Spinal cord (tissue), 4 donors: ENCODE measurements around the gene AGRP. TPM values are rescaled to one million over a fixed set of nuclear protein-coding genes. Genes with fewer than 3 reads are reported as not detected.

Experiments used
- polyA plus RNA-seq, 2 donors: library from polyadenylated mRNA; unstranded; fragments of 120-200 nt; gene quantifications; one replicate each; pipeline ENCODE4 v1.2.1, GENCODE V29; 2013; ENCODE audit not compliant: insufficient read length in 2 of 2
- total RNA-seq, 2 donors: library from RNA; depleted of rRNA in 1 of 2; stranded (reverse); fragments of 120-200 nt in 1 of 2; fragments of >200 nt in 1 of 2; gene quantifications; one replicate each; pipeline versions ENCODE4 v1.2.3 to v1.2.4, GENCODE V29; 2013 to 2014

AGRP gene
- total and polyA plus RNA-seq, 4 donors, result 0.35 to 0.56 TPM; not detected in 2

Other genes with a start within 250 kb of the AGRP start
- 10 to 100 TPM in 1 of 2 donors, 1 to 10 TPM in 1; 5.4 to 21.5 TPM for gene FHOD1, start 236.1 kb downstream of the AGRP start, total RNA-seq
- gene FHOD1, start 236.1 kb downstream of the AGRP start, polyA plus RNA-seq, result 10 to 100 TPM; 23.9 to 34.3 TPM
- 1 to 10 TPM; 1.4 to 1.7 TPM for gene SLC9A5, start 234.6 kb downstream of the AGRP start, total RNA-seq
- gene SLC9A5, start 234.6 kb downstream of the AGRP start, polyA plus RNA-seq, result 1 to 10 TPM; 6.1 to 9.1 TPM
- 10 to 100 TPM in 1 of 2 donors, 1 to 10 TPM in 1; 6.0 to 10.9 TPM for gene PLEKHG4, start 204.0 kb downstream of the AGRP start, total RNA-seq
- gene PLEKHG4, start 204.0 kb downstream of the AGRP start, polyA plus RNA-seq, result 1 to 10 TPM; 5.5 to 6.1 TPM
- under 1 TPM; 0.50 to 0.99 TPM for gene KCTD19, start 156.8 kb downstream of the AGRP start, total RNA-seq
- 1 to 10 TPM; 2.2 to 2.7 TPM for gene KCTD19, start 156.8 kb downstream of the AGRP start, polyA plus RNA-seq
- 1 to 10 TPM; 4.3 to 4.6 TPM for gene LRRC36, start 156.7 kb downstream of the AGRP start, total RNA-seq
- gene LRRC36, start 156.7 kb downstream of the AGRP start, polyA plus RNA-seq, result 10 to 100 TPM in 1 of 2 donors, 1 to 10 TPM in 1; 7.1 to 10.9 TPM
- gene TPPP3, start 90.0 kb downstream of the AGRP start, total RNA-seq, result 10 to 100 TPM; 34.2 to 37.5 TPM
- 100 to 1,000 TPM; 109 to 115 TPM for gene TPPP3, start 90.0 kb downstream of the AGRP start, polyA plus RNA-seq
- gene ZDHHC1, start 67.1 kb downstream of the AGRP start, total RNA-seq, result 10 to 100 TPM in 1 of 2 donors, 1 to 10 TPM in 1; 3.5 to 12.6 TPM
- gene ZDHHC1, start 67.1 kb downstream of the AGRP start, polyA plus RNA-seq, result 10 to 100 TPM; 14.7 to 18.7 TPM
- gene HSD11B2, start 52.4 kb downstream of the AGRP start, total RNA-seq, result 1 to 10 TPM; 3.0 to 4.6 TPM
- 1 to 10 TPM; 5.7 to 9.3 TPM for gene HSD11B2, start 52.4 kb downstream of the AGRP start, polyA plus RNA-seq
- gene ATP6V0D1, start 2.4 kb downstream of the AGRP start, total RNA-seq, result 100 to 1,000 TPM in 1 of 2 donors, 10 to 100 TPM in 1; 97.3 to 113 TPM
- 100 to 1,000 TPM; 174 to 177 TPM for gene ATP6V0D1, start 2.4 kb downstream of the AGRP start, polyA plus RNA-seq
- gene RIPOR1, start 45.3 kb upstream of the AGRP start, total RNA-seq, result 10 to 100 TPM; 33.1 to 46.3 TPM
- 100 to 1,000 TPM in 1 of 2 donors, 10 to 100 TPM in 1; 80.3 to 105 TPM for gene RIPOR1, start 45.3 kb upstream of the AGRP start, polyA plus RNA-seq
- gene CTCF, start 79.0 kb upstream of the AGRP start, total RNA-seq, result 10 to 100 TPM; 39.7 to 44.0 TPM
- 10 to 100 TPM; 59.2 to 65.1 TPM for gene CTCF, start 79.0 kb upstream of the AGRP start, polyA plus RNA-seq
- 1 to 10 TPM; 2.0 to 3.4 TPM for gene CARMIL2, start 161.6 kb upstream of the AGRP start, total RNA-seq
- 10 to 100 TPM; 37.6 to 40.0 TPM for gene CARMIL2, start 161.6 kb upstream of the AGRP start, polyA plus RNA-seq
- gene ACD, start 176.7 kb upstream of the AGRP start, total RNA-seq, result 10 to 100 TPM; 15.8 to 23.9 TPM
- 10 to 100 TPM; 39.7 to 49.3 TPM for gene ACD, start 176.7 kb upstream of the AGRP start, polyA plus RNA-seq
- 1 to 10 TPM; 7.2 to 8.3 TPM for gene PARD6A, start 177.4 kb upstream of the AGRP start, total RNA-seq
- 10 to 100 TPM; 20.5 to 20.9 TPM for gene PARD6A, start 177.4 kb upstream of the AGRP start, polyA plus RNA-seq
- gene ENKD1, start 183.2 kb upstream of the AGRP start, total RNA-seq, result 10 to 100 TPM in 1 of 2 donors, 1 to 10 TPM in 1; 9.5 to 29.4 TPM
- 10 to 100 TPM; 28.9 to 30.2 TPM for gene ENKD1, start 183.2 kb upstream of the AGRP start, polyA plus RNA-seq
- 1 to 10 TPM; 2.8 to 6.9 TPM for gene C16orf86, start 183.3 kb upstream of the AGRP start, total RNA-seq
- gene C16orf86, start 183.3 kb upstream of the AGRP start, polyA plus RNA-seq, result 1 to 10 TPM; 4.2 to 6.2 TPM
- 10 to 100 TPM; 26.1 to 26.8 TPM for gene GFOD2, start 235.8 kb upstream of the AGRP start, total RNA-seq
- gene GFOD2, start 235.8 kb upstream of the AGRP start, polyA plus RNA-seq, result 10 to 100 TPM; 48.0 to 56.0 TPM